H9 (cell line): Measurements from ENCODE around the gene USP37. TPM values are rescaled to one million over a fixed set of nuclear protein-coding genes. Genes with fewer than 3 reads are reported as not detected.

ENCODE experiments used
- DNase-seq: peaks from one replicate; pipeline ENCODE4 v3.0.0-alpha.2; 2017
- H2AFZ ChIP-seq: one replicate; pipeline ENCODE4 v1.6.1; 2013; ENCODE audit warnings: mild to moderate bottlenecking, low read length, control low read depth, moderate library complexity
- H2AK5ac ChIP-seq: 2 replicates; pipeline ENCODE4 v1.6.1; 2013; ENCODE audit warnings: low read length, control low read depth, mixed read lengths; ENCODE audit not compliant: insufficient read length
- H2BK120ac ChIP-seq: one replicate; pipeline ENCODE4 v1.6.1; 2013; ENCODE audit warnings: low read depth, mild to moderate bottlenecking, low read length, control low read depth, inconsistent platforms; ENCODE audit not compliant: poor library complexity, severe bottlenecking
- H2BK12ac ChIP-seq: 2 replicates; pipeline ENCODE4 v1.6.1; 2013; ENCODE audit warnings: low read length, control low read depth, mixed read lengths, low read depth; ENCODE audit not compliant: insufficient read length
- H2BK15ac ChIP-seq: 2 replicates; pipeline ENCODE4 v1.6.1; 2013; ENCODE audit warnings: low read depth, low read length, control low read depth
- H2BK20ac ChIP-seq: one replicate; pipeline ENCODE4 v1.6.1; 2013; ENCODE audit warnings: low read depth, mild to moderate bottlenecking, low read length, control low read depth, inconsistent platforms; ENCODE audit not compliant: poor library complexity, severe bottlenecking
- H2BK5ac ChIP-seq: 2 replicates; pipeline ENCODE4 v1.6.1; 2013; ENCODE audit warnings: low read length, control low read depth, mixed read lengths; ENCODE audit not compliant: insufficient read length
- H3K14ac ChIP-seq: 2 replicates; pipeline ENCODE4 v1.6.1; 2013; ENCODE audit warnings: low read length, control low read depth; ENCODE audit not compliant: insufficient read depth
- H3K18ac ChIP-seq: 2 replicates; pipeline ENCODE4 v1.6.1; 2013; ENCODE audit warnings: low read depth, mild to moderate bottlenecking, mixed read lengths, low read length, control low read depth; ENCODE audit not compliant: insufficient read length
- H3K23ac ChIP-seq: 2 replicates; pipeline ENCODE4 v1.6.1; 2013; ENCODE audit warnings: low read length, control low read depth, mixed read lengths, low read depth; ENCODE audit not compliant: insufficient read length
- H3K23me2 ChIP-seq: 2 replicates; pipeline ENCODE4 v1.6.1; 2013; ENCODE audit warnings: low read depth, mild to moderate bottlenecking, mixed read lengths, low read length, control low read depth; ENCODE audit not compliant: insufficient read length, poor library complexity, severe bottlenecking
- H3K27ac ChIP-seq: 2 replicates; pipeline ENCODE4 v1.5.1; 2013; ENCODE audit warnings: low read length, control low read depth, mixed read lengths, low read depth; ENCODE audit not compliant: insufficient read length
- H3K27me3 ChIP-seq: 2 replicates; pipeline ENCODE4 v1.6.1; 2013; ENCODE audit warnings: low read length, control low read depth, inconsistent platforms; ENCODE audit not compliant: insufficient read depth
- H3K4ac ChIP-seq: 2 replicates; pipeline ENCODE4 v1.6.1; 2013; ENCODE audit warnings: low read depth, mild to moderate bottlenecking, control low read depth, inconsistent platforms, low read length, moderate library complexity
- H3K4me1 ChIP-seq: 2 replicates; pipeline ENCODE4 v1.6.1; 2013; ENCODE audit warnings: low read length, control low read depth, inconsistent platforms; ENCODE audit not compliant: insufficient read depth
- H3K4me2 ChIP-seq: 2 replicates; pipeline ENCODE4 v1.6.1; 2013; ENCODE audit warnings: low read length, control low read depth, mixed read lengths; ENCODE audit not compliant: insufficient read length, insufficient read depth
- H3K56ac ChIP-seq: 2 replicates; pipeline ENCODE4 v1.6.1; 2013; ENCODE audit warnings: low read depth, mild to moderate bottlenecking, mixed read lengths, low read length, control low read depth; ENCODE audit not compliant: insufficient read length
- H3K79me1 ChIP-seq: 2 replicates; pipeline ENCODE4 v1.6.1; 2013; ENCODE audit warnings: low read depth, mild to moderate bottlenecking, moderate library complexity, low read length, control low read depth, inconsistent platforms; ENCODE audit not compliant: insufficient read depth, poor library complexity, severe bottlenecking
- H3K79me2 ChIP-seq: 2 replicates; pipeline ENCODE4 v1.6.1; 2013; ENCODE audit warnings: low read length, control low read depth, inconsistent platforms; ENCODE audit not compliant: insufficient read depth
- H3K9ac ChIP-seq: 2 replicates; pipeline ENCODE4 v1.6.1; 2013; ENCODE audit warnings: low read length, control low read depth, mixed read lengths; ENCODE audit not compliant: insufficient read length; ENCODE audit errors: extremely low read depth
- H3K9me3 ChIP-seq: one replicate; pipeline ENCODE4 v1.6.1; 2013; ENCODE audit warnings: low read depth, low read length, inconsistent platforms; ENCODE audit not compliant: control insufficient read depth
- H3T11ph ChIP-seq: one replicate; pipeline ENCODE4 v1.6.1; 2013; ENCODE audit warnings: mild to moderate bottlenecking, low read length, control low read depth, inconsistent platforms
- H4K20me1 ChIP-seq: one replicate; pipeline ENCODE4 v1.6.1; 2013; ENCODE audit not compliant: control insufficient read depth, insufficient read length, insufficient read depth
- H4K5ac ChIP-seq: 2 replicates; pipeline ENCODE4 v1.6.1; 2013; ENCODE audit warnings: low read depth, mild to moderate bottlenecking, mixed read lengths, low read length, control low read depth; ENCODE audit not compliant: insufficient read length
- H4K8ac ChIP-seq: replicated peaks from 2 replicates; pipeline ENCODE4 v1.6.1; 2013; ENCODE audit warnings: low read length, control low read depth, mixed read lengths, low read depth; ENCODE audit not compliant: insufficient read length
- H4K91ac ChIP-seq: 2 replicates; pipeline ENCODE4 v1.6.1; 2013; ENCODE audit warnings: low read depth, mild to moderate bottlenecking, moderate library complexity, mixed read lengths, low read length, control low read depth; ENCODE audit not compliant: insufficient read length
- H3K27ac Mint-ChIP-seq, 3 experiments: 2 replicates in 2 of 3; 3 replicates in 1 of 3; pipeline ENCODE4 v1.8.0; 2020 to 2021; ENCODE audit warnings: mixed read lengths in 3 of 3, mild to moderate bottlenecking in 1 of 3, moderate library complexity in 1 of 3
- H3K27me3 Mint-ChIP-seq: 2 replicates; pipeline ENCODE4 v1.8.0; 2021; ENCODE audit warnings: low read depth, mild to moderate bottlenecking, moderate library complexity, mixed read lengths
- H3K36me3 Mint-ChIP-seq, 3 experiments: 2 replicates in 2 of 3; 3 replicates in 1 of 3; pipeline ENCODE4 v1.8.0; 2020 to 2021; ENCODE audit warnings: low read depth in 3 of 3, mixed read lengths in 3 of 3; ENCODE audit not compliant: insufficient read depth in 1 of 3
- H3K4me1 Mint-ChIP-seq, 2 experiments: 2 replicates each; pipeline ENCODE4 v1.8.0; 2020; ENCODE audit warnings: mixed read lengths in 2 of 2
- H3K4me3 Mint-ChIP-seq, 2 experiments: 2 replicates in 1 of 2; 3 replicates in 1 of 2; pipeline ENCODE4 v1.8.0; 2020 to 2021; ENCODE audit warnings: mild to moderate bottlenecking in 2 of 2, mixed read lengths in 2 of 2, moderate library complexity in 1 of 2
- H3K9me3 Mint-ChIP-seq, 2 experiments: 2 replicates in 1 of 2; 3 replicates in 1 of 2; pipeline ENCODE4 v1.8.0; 2020; ENCODE audit warnings: mild to moderate bottlenecking in 2 of 2, mixed read lengths in 2 of 2, moderate library complexity in 1 of 2
- CTCF ChIP-seq: fragments of 200-600 bp; sonication (generic); conservative IDR thresholded peaks from 3 replicates; pipeline ENCODE4 v1.8.0; 2021; ENCODE audit warnings: antibody characterized with exemption, mild to moderate bottlenecking
- WGBS: extraction: QIAGEN DNeasy Blood & Tissue Kit; methylation state at CpG from one replicate; pipeline ENCODE4 v1.1.7; 2013; ENCODE audit warnings: missing lambda C conversion rate, low lambda C conversion rate, mixed read lengths; ENCODE audit not compliant: insufficient read length; ENCODE audit errors: extremely low coverage; 5-methylcytosine and 5-hydroxymethylcytosine counted together
- total RNA-seq: library from RNA; stranded (reverse); gene quantifications from 2 replicates; pipeline ENCODE4 v1.2.1, GENCODE V29; 2021

The USP37 gene
- total RNA-seq, 1 experiment from 2014 or later: 34.9 TPM

GRCh38 chr2:218470448-218470847 is 97.7 kb downstream of the USP37 start:
- Histone ChIP-seq H4K91ac (no peak overlapping the region), H2BK12ac (no peak overlapping the region), H3K14ac (no peak overlapping the region), H3K4me1 (no peaks in the 10 kb centered on the region), H2BK15ac (no peak overlapping the region), H2BK20ac (no peak overlapping the region), H3K23ac (no peak overlapping the region), H3K27ac (no peak overlapping the region), H3K4me2 (no peak overlapping the region), H4K8ac (no peak overlapping the region), H3K4ac (no peak overlapping the region), H3K9ac (no peak overlapping the region), H3K56ac (no peak overlapping the region), H3K9me3 (no peaks in the 10 kb centered on the region), H3K27me3 (no peaks in the 10 kb centered on the region), H3K23me2 (no peaks in the 10 kb centered on the region), H2BK5ac (no peak overlapping the region), H3K18ac (no peak overlapping the region), H4K20me1 (no peaks in the 10 kb centered on the region), H2BK120ac (no peak overlapping the region), H3K79me1 (no peaks in the 10 kb centered on the region), H4K5ac (no peak overlapping the region), H2AFZ (no peak overlapping the region), H3T11ph (no peak overlapping the region), H3K79me2 (no peaks in the 10 kb centered on the region), H2AK5ac (no peak overlapping the region)
- H3K27ac Mint-ChIP-seq: no peak overlapping the region
- H3K27me3 Mint-ChIP-seq: no peaks in the 10 kb centered on the region
- WGBS: no CpG with 5 or more reads among the region's 1 CpG
- no peak for TF ChIP-seq CTCF
- H3K36me3 Mint-ChIP-seq: peaks cover 9 to 53% (median 51%) of the 10 kb centered on the region in 3 experiments; a peak in 6 of 7 replicates
- H3K4me3 Mint-ChIP-seq: no peak overlapping the region
- no peak for DNase-seq
- H3K9me3 Mint-ChIP-seq: no peaks in the 10 kb centered on the region
- H3K4me1 Mint-ChIP-seq: no peaks in the 10 kb centered on the region
